Peyer's patch (tissue), 4 donors: ENCODE data around the gene C17orf67. TPM values are rescaled to one million over a fixed set of nuclear protein-coding genes. Genes with fewer than 3 reads are reported as not detected.

Experiments
- DNase-seq, 3 donors: peaks; one replicate each; pipeline ENCODE4 v3.0.0-alpha.2; 2017 to 2019
- H3K27ac ChIP-seq, 4 donors: fragments of 200-600 bp; sonication (generic); one replicate each; pipeline ENCODE4 v1.5.1; 2016 to 2019
- H3K27me3 ChIP-seq, 2 donors: fragments of 200-600 bp; sonication (generic); one replicate each; pipeline ENCODE4 v1.5.1; 2019
- H3K36me3 ChIP-seq, 3 donors: fragments of 200-600 bp; sonication (generic); one replicate each; pipeline ENCODE4 v1.5.1; 2016 to 2019
- H3K4me1 ChIP-seq, 4 donors: fragments of 200-600 bp; sonication (generic); one replicate each; pipeline ENCODE4 v1.5.1; 2016 to 2019
- H3K4me3 ChIP-seq, 4 donors: fragments of 200-600 bp; sonication (generic); 1 replicate in 3 of 4; 2 replicates in 1 of 4; pipeline ENCODE4 v1.5.1; 2016 to 2019; ENCODE audit warnings: mild to moderate bottlenecking in 1 of 4
- H3K9me3 ChIP-seq, 4 donors: fragments of 200-600 bp; sonication (generic); one replicate each; pipeline ENCODE4 v1.5.1; 2016 to 2019; ENCODE audit warnings: mild to moderate bottlenecking in 1 of 4
- CTCF ChIP-seq, 6 experiments: fragments of 450-650 bp in 4 of 6; fragments of 200-600 bp in 2 of 6; sonication (generic) in 1 of 6; IDR thresholded peaks; one replicate each; pipeline ENCODE4 v1.5.1; 2017 to 2019; ENCODE audit warnings: antibody characterized with exemption in 6 of 6, mild to moderate bottlenecking in 3 of 6, moderate library complexity in 1 of 6
- POLR2A ChIP-seq, 2 donors: fragments of 450-650 bp; IDR thresholded peaks; one replicate each; pipeline ENCODE4 v1.5.1; 2017; ENCODE audit warnings: antibody characterized with exemption in 2 of 2, mild to moderate bottlenecking in 2 of 2, moderate library complexity in 2 of 2
- total RNA-seq, 4 donors: library from RNA; depleted of rRNA; stranded (reverse); fragments of >200 nt; gene quantifications; one replicate each; pipeline ENCODE4 v1.1.0, GENCODE V29; 2016

Gene C17orf67
- total RNA-seq, 4 donors from 2014 or later = 1.7 to 10.7 TPM; not detected in 2

DNA sequence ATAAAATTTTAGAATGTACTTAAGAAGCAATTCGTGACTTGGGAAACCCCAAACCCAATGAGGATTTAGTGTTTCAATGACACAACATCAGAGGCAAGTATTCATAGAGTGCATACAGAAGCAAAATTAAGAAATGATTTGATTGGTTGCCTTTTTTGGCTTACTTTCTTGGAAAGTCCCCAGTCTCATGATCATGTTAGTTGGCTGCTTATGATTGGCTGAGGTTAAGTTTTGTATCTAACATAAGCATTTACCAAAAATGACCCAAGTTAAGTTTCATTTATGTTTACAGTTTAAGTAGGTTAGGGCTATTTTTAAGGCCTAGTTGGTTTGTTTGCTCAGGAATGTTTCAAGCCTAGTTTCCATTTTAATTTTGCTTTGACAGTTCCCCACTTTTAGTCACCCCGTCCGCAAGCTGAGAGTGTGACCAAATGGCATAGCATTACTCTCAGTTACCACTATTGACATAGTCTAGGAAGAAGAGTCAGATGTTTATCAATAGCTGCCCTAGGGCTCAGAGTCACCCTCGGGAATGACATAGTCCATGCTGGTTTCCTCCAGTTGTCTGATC lies 36.4 kb upstream of the C17orf67 start:
- no peak overlapping the region for H3K4me3 ChIP-seq
- no peaks in the 10 kb centered on the region for H3K9me3 ChIP-seq
- no peaks in the 10 kb centered on the region for H3K4me1 ChIP-seq
- H3K27me3 ChIP-seq = no peaks in the 10 kb centered on the region
- DNase-seq = no peak
- TF ChIP-seq POLR2A (IDR thresholded peaks at IDR 0.05) (no peak), CTCF (IDR thresholded peaks at IDR 0.05) (no peak)
- no peak overlapping the region for H3K27ac ChIP-seq
- H3K36me3 ChIP-seq = no peaks in the 10 kb centered on the region

GRCh38 chr17:56868716-56869115 lies 35.0 kb upstream of the C17orf67 start:
- no peak overlapping the region for H3K4me3 ChIP-seq
- H3K4me1 ChIP-seq = no peaks in the 10 kb centered on the region
- no peaks in the 10 kb centered on the region for H3K27me3 ChIP-seq
- TF ChIP-seq POLR2A (IDR thresholded peaks at IDR 0.05) = no peak
- no peak for TF ChIP-seq CTCF (IDR thresholded peaks at IDR 0.05)
- no peaks in the 10 kb centered on the region for H3K9me3 ChIP-seq
- H3K27ac ChIP-seq = no peak overlapping the region
- peaks cover 0 to 11% (median 0%) of the 10 kb centered on the region in 3 donors for H3K36me3 ChIP-seq
- no peak for DNase-seq

- Histone ChIP-seq H3K4me1 (no peaks in the 10 kb centered on the region), H3K9me3 (no peaks in the 10 kb centered on the region), H3K27me3 (no peaks in the 10 kb centered on the region), H3K4me3 (no peak overlapping the region), H3K36me3 (peaks cover 0 to 13% (median 0%) of the 10 kb centered on the region in 3 donors), H3K27ac (peak overlapping the region in 1 of 4 donors; percentile 3)
- no peak for TF ChIP-seq CTCF (IDR thresholded peaks at IDR 0.05)
- no peak for TF ChIP-seq POLR2A (IDR thresholded peaks at IDR 0.05)
- no peak for DNase-seq
These were observed 34.2 kb upstream of the C17orf67 start for GRCh38 chr17:56867948-56868376.

DNA sequence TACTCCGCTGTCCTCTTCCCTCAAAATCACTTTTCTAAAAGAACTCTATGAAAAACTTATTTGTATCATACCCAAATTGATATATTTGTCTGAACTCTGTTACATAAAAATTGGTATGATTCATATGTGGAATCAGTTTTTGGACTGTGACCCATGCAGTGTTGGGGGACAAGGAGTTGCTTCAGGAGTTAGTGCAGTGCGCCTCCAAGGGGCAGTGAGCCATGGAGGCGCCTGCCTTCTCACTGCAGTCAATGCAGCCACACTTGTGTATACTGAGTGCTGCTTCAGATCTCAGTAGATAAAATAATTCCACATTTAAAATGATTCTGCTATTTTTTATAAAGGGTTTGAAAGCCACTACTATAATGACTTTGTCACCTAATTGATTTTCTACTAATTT lies 32.8 kb upstream of the C17orf67 start:
- Histone ChIP-seq H3K9me3 (no peaks in the 10 kb centered on the region), H3K36me3 (peaks cover 0 to 27% (median 0%) of the 10 kb centered on the region in 3 donors), H3K27me3 (no peaks in the 10 kb centered on the region), H3K4me1 (no peaks in the 10 kb centered on the region), H3K27ac (no peak overlapping the region), H3K4me3 (no peak overlapping the region)
- TF ChIP-seq POLR2A (IDR thresholded peaks at IDR 0.05) (no peak), CTCF (IDR thresholded peaks at IDR 0.05) (peak in 1 of 6 experiments; percentile 10)
- DNase-seq = no peak

GRCh38 chr17:56866076-56866475 lies 32.4 kb upstream of the C17orf67 start:
- Histone ChIP-seq H3K4me1 (no peaks in the 10 kb centered on the region), H3K36me3 (peaks cover 0 to 31% (median 0%) of the 10 kb centered on the region in 3 donors), H3K4me3 (no peak overlapping the region), H3K9me3 (no peaks in the 10 kb centered on the region), H3K27ac (no peak overlapping the region), H3K27me3 (no peaks in the 10 kb centered on the region)
- TF ChIP-seq CTCF (IDR thresholded peaks at IDR 0.05) = no peak
- no peak for TF ChIP-seq POLR2A (IDR thresholded peaks at IDR 0.05)
- no peak for DNase-seq
